ENCODE measurements around the gene PWP2.

- TF ChIP-seq CTCF (IDR thresholded peaks at IDR 0.05) (no peak), EP300 (IDR thresholded peaks at IDR 0.05) (no peak), POLR2A (IDR thresholded peaks at IDR 0.05; ENCODE audit: low read depth) (no peak)
These were observed 47.5 kb upstream of the PWP2 start for GRCh38 chr21:44059710-44060109.

All from esophagus muscularis mucosa (tissue), 4 donors.